Neutrophil (primary cell): ENCODE data around the gene FGF1.

ENCODE experiments used
- H3K27ac ChIP-seq: fragments of 200-600 bp; sonication (generic); 2 replicates; pipeline ENCODE4 v1.5.1; 2016; ENCODE audit warnings: mild to moderate bottlenecking, moderate library complexity
- H3K27me3 ChIP-seq: fragments of 200-600 bp; sonication (generic); 2 replicates; pipeline ENCODE4 v1.6.0; 2016; ENCODE audit warnings: mild to moderate bottlenecking
- H3K36me3 ChIP-seq: fragments of 200-600 bp; sonication (generic); 2 replicates; pipeline ENCODE4 v1.5.1; 2017
- H3K4me1 ChIP-seq, 2 experiments: fragments of 200-600 bp in 1 of 2; sonication (generic) in 1 of 2; 1 replicate in 1 of 2; 2 replicates in 1 of 2; pipeline versions ENCODE4 v1.5.1 to v1.6.1; 2013 to 2016; ENCODE audit warnings: low read depth in 1 of 2, low read length in 1 of 2, mild to moderate bottlenecking in 1 of 2, moderate library complexity in 1 of 2; ENCODE audit not compliant: control insufficient read depth in 1 of 2, insufficient read depth in 1 of 2
- H3K4me3 ChIP-seq, 2 experiments: fragments of 200-600 bp in 1 of 2; sonication (generic) in 1 of 2; 1 replicate in 1 of 2; 2 replicates in 1 of 2; pipeline ENCODE4 v1.5.1; 2013 to 2016; ENCODE audit warnings: low read depth in 1 of 2, low read length in 1 of 2, mild to moderate bottlenecking in 1 of 2, moderate library complexity in 1 of 2
- H3K9me3 ChIP-seq: fragments of 200-600 bp; sonication (generic); 2 replicates; pipeline ENCODE4 v1.5.1; 2016
- CTCF ChIP-seq: fragments of 200-600 bp; sonication (generic); IDR thresholded peaks from 2 replicates; pipeline ENCODE4 v1.5.1; 2016; ENCODE audit warnings: antibody characterized with exemption

The FGF1 gene

GRCh38 chr5:142617416-142618129 lies 68.3 kb downstream of the FGF1 start:
- H3K4me3 ChIP-seq = no peak overlapping the region
- TF ChIP-seq CTCF = no peak

GRCh38 chr5:142615948-142616347 lies 69.9 kb downstream of the FGF1 start:
- no peak overlapping the region for H3K4me3 ChIP-seq
- no peaks in the 10 kb centered on the region for H3K4me1 ChIP-seq
- H3K27ac ChIP-seq = no peak overlapping the region
- no peak for TF ChIP-seq CTCF
- H3K27me3 ChIP-seq = peaks cover 23% of the 10 kb centered on the region
- H3K9me3 ChIP-seq = no peaks in the 10 kb centered on the region
- H3K36me3 ChIP-seq = no peaks in the 10 kb centered on the region

More at GRCh38 chr5:142617416-142618129, 68.3 kb downstream of the FGF1 start:
- H3K4me1 ChIP-seq = no peaks in the 10 kb centered on the region
- no peaks in the 10 kb centered on the region for H3K9me3 ChIP-seq
- no peak overlapping the region for H3K27ac ChIP-seq
- H3K27me3 ChIP-seq = peaks cover 11% of the 10 kb centered on the region
- H3K36me3 ChIP-seq = no peaks in the 10 kb centered on the region

GRCh38 chr5:142614054-142614453 lies 71.8 kb downstream of the FGF1 start:
- no peaks in the 10 kb centered on the region for H3K36me3 ChIP-seq
- no peak overlapping the region for H3K4me3 ChIP-seq
- H3K9me3 ChIP-seq = no peaks in the 10 kb centered on the region
- H3K4me1 ChIP-seq = no peaks in the 10 kb centered on the region
- peaks cover 23% of the 10 kb centered on the region for H3K27me3 ChIP-seq
- H3K27ac ChIP-seq = no peak overlapping the region
- TF ChIP-seq CTCF = no peak

- H3K9me3 ChIP-seq = no peaks in the 10 kb centered on the region
- H3K27me3 ChIP-seq = peaks cover 23% of the 10 kb centered on the region
- no peak for TF ChIP-seq CTCF
- no peak overlapping the region for H3K27ac ChIP-seq
- no peaks in the 10 kb centered on the region for H3K36me3 ChIP-seq
- no peak overlapping the region for H3K4me3 ChIP-seq
- no peaks in the 10 kb centered on the region for H3K4me1 ChIP-seq
Observed at GRCh38 chr5:142613271-142613671, 72.6 kb downstream of the FGF1 start.

- no peak for TF ChIP-seq CTCF
Observed at GRCh38 chr5:142612494-142613270, 73.2 kb downstream of the FGF1 start.

More at GRCh38 chr5:142612494-142613270, 73.2 kb downstream of the FGF1 start:
- H3K27me3 ChIP-seq = peaks cover 23% of the 10 kb centered on the region
- no peak overlapping the region for H3K27ac ChIP-seq
- H3K4me1 ChIP-seq = no peaks in the 10 kb centered on the region
- no peaks in the 10 kb centered on the region for H3K9me3 ChIP-seq
- H3K4me3 ChIP-seq = no peak overlapping the region
- no peaks in the 10 kb centered on the region for H3K36me3 ChIP-seq
